SK-N-SH treated with all-trans-retinoic acid at 6 μM for 48 hours (cell line): ENCODE measurements around the gene ALG14.

ENCODE experiments used
- ATAC-seq: fragments of 200-7000 bp; cut with Tn5 transposase; 3 replicates; pipeline ENCODE4 v1.9.1; 2020; ENCODE audit warnings: mild to moderate bottlenecking, moderate library complexity
- ARNTL ChIP-seq: fragments of 450-650 bp; formaldehyde crosslinking; IDR thresholded peaks from 2 replicates; pipeline ENCODE4 v1.5.0; 2020; ENCODE audit warnings: low read depth, mild to moderate bottlenecking, moderate library complexity, borderline replicate concordance
- BACH2 ChIP-seq: fragments of 250-450 bp; sonication (Bioruptor Pico); IDR thresholded peaks from 2 replicates; pipeline ENCODE4 v1.9.0; 2021; ENCODE audit warnings: mild to moderate bottlenecking, borderline replicate concordance
- CREB5 ChIP-seq: fragments of 250-450 bp; sonication (Bioruptor Pico); IDR thresholded peaks from 2 replicates; pipeline ENCODE4 v1.5.1; 2020; ENCODE audit warnings: low read depth, mild to moderate bottlenecking, moderate library complexity
- CSDC2 ChIP-seq: fragments of 250-450 bp; sonication (Bioruptor Pico); IDR thresholded peaks from 2 replicates; pipeline ENCODE4 v1.5.0; 2020; ENCODE audit warnings: mild to moderate bottlenecking, moderate library complexity
- ESRRG ChIP-seq: fragments of 250-450 bp; sonication (Bioruptor Pico); IDR thresholded peaks from 2 replicates; pipeline ENCODE4 v1.6.1; 2021; ENCODE audit warnings: mild to moderate bottlenecking
- ISL1 ChIP-seq: fragments of 250-450 bp; sonication (Bioruptor Pico); IDR thresholded peaks from 2 replicates; pipeline ENCODE4 v2.1.2; 2022; ENCODE audit warnings: mild to moderate bottlenecking, moderate library complexity
- OSR1 ChIP-seq: fragments of 250-450 bp; sonication (Bioruptor Pico); IDR thresholded peaks from 2 replicates; pipeline ENCODE4 v1.8.0; 2022; ENCODE audit warnings: moderate library complexity, mild to moderate bottlenecking, inconsistent platforms
- POU6F1 ChIP-seq: fragments of 250-450 bp; sonication (Bioruptor Pico); IDR thresholded peaks from 2 replicates; pipeline ENCODE4 v1.8.0; 2021; ENCODE audit warnings: low read depth, mild to moderate bottlenecking, moderate library complexity, borderline replicate concordance
- PPARA ChIP-seq: fragments of 250-450 bp; sonication (Bioruptor Pico); IDR thresholded peaks from 2 replicates; pipeline ENCODE4 v1.5.0; 2020; ENCODE audit warnings: mild to moderate bottlenecking, borderline replicate concordance
- RARB ChIP-seq: fragments of 250-450 bp; sonication (Bioruptor Pico); IDR thresholded peaks from 2 replicates; pipeline ENCODE4 v1.8.0; 2021; ENCODE audit warnings: mild to moderate bottlenecking, moderate library complexity
- SNAI2 ChIP-seq: fragments of 250-450 bp; sonication (Bioruptor Pico); IDR thresholded peaks from 2 replicates; pipeline ENCODE4 v1.5.0; 2020; ENCODE audit warnings: mild to moderate bottlenecking, moderate library complexity
- TCF4 ChIP-seq: fragments of 250-450 bp; sonication (Bioruptor Pico); IDR thresholded peaks from 2 replicates; pipeline ENCODE4 v1.8.0; 2021; ENCODE audit warnings: mild to moderate bottlenecking, moderate library complexity, borderline replicate concordance
- TOX ChIP-seq: fragments of 250-450 bp; sonication (Bioruptor Pico); IDR thresholded peaks from 2 replicates; pipeline ENCODE4 v1.8.0; 2021; ENCODE audit warnings: mild to moderate bottlenecking, moderate library complexity, borderline replicate concordance
- TSHZ2 ChIP-seq: fragments of 250-450 bp; sonication (Bioruptor Pico); IDR thresholded peaks from 2 replicates; pipeline ENCODE4 v1.5.0; 2020; ENCODE audit warnings: mild to moderate bottlenecking, moderate library complexity
- ZFP3 ChIP-seq: fragments of 250-450 bp; sonication (Bioruptor Pico); IDR thresholded peaks from 2 replicates; pipeline ENCODE4 v1.5.0; 2020; ENCODE audit warnings: mild to moderate bottlenecking, moderate library complexity
- ZFP30 ChIP-seq: fragments of 450-650 bp; formaldehyde crosslinking; IDR thresholded peaks from 2 replicates; pipeline ENCODE4 v1.5.0; 2022; ENCODE audit warnings: mild to moderate bottlenecking, moderate library complexity
- ZNF565 ChIP-seq: fragments of 450-650 bp; formaldehyde crosslinking; conservative IDR thresholded peaks from 2 replicates; pipeline ENCODE4 v1.5.0; 2020; ENCODE audit warnings: low read depth, mild to moderate bottlenecking, moderate library complexity
- ZNF70 ChIP-seq: fragments of 450-650 bp; formaldehyde crosslinking; IDR thresholded peaks from 2 replicates; pipeline ENCODE4 v1.5.0; 2020; ENCODE audit warnings: mild to moderate bottlenecking, moderate library complexity
- ZNF8 ChIP-seq: fragments of 450-650 bp; formaldehyde crosslinking; IDR thresholded peaks from 2 replicates; pipeline ENCODE4 v1.5.0; 2020; ENCODE audit warnings: mild to moderate bottlenecking, moderate library complexity
- TF ChIP-seq, protein P1 (sequence below): fragments of 250-450 bp; sonication (Bioruptor Pico); IDR thresholded peaks from 2 replicates; pipeline ENCODE4 v1.5.1; 2021; ENCODE audit warnings: mild to moderate bottlenecking, moderate library complexity
- TF ChIP-seq, protein P2 (sequence below): fragments of 250-450 bp; sonication (Bioruptor Pico); IDR thresholded peaks from 2 replicates; pipeline ENCODE4 v1.8.0; 2020; ENCODE audit warnings: mild to moderate bottlenecking, moderate library complexity, borderline replicate concordance

Gene ALG14

GRCh38 chr1:94974824-94975223, 97.9 kb downstream of the ALG14 start:
- TF ChIP-seq ZNF70 (no peak), ARNTL (no peak), SNAI2 (CRISPR knock-in tag) (no peak), TCF4 (CRISPR knock-in tag) (no peak), RARB (CRISPR knock-in tag) (no peak), CSDC2 (CRISPR knock-in tag) (no peak), ISL1 (no peak), TSHZ2 (CRISPR knock-in tag) (no peak), PPARA (CRISPR knock-in tag) (no peak), BACH2 (no peak), CREB5 (no peak), ZNF8 (no peak), OSR1 (CRISPR knock-in tag) (no peak), ESRRG (CRISPR knock-in tag) (no peak), ZFP30 (CRISPR knock-in tag) (no peak), TOX (CRISPR knock-in tag) (no peak), ZFP3 (no peak), POU6F1 (CRISPR knock-in tag) (no peak)
- TF ChIP-seq, protein P1, sequence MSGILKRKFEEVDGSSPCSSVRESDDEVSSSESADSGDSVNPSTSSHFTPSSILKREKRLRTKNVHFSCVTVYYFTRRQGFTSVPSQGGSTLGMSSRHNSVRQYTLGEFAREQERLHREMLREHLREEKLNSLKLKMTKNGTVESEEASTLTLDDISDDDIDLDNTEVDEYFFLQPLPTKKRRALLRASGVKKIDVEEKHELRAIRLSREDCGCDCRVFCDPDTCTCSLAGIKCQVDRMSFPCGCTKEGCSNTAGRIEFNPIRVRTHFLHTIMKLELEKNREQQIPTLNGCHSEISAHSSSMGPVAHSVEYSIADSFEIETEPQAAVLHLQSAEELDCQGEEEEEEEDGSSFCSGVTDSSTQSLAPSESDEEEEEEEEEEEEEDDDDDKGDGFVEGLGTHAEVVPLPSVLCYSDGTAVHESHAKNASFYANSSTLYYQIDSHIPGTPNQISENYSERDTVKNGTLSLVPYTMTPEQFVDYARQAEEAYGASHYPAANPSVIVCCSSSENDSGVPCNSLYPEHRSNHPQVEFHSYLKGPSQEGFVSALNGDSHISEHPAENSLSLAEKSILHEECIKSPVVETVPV (CRISPR knock-in tag) = no peak
- TF ChIP-seq, protein P2, sequence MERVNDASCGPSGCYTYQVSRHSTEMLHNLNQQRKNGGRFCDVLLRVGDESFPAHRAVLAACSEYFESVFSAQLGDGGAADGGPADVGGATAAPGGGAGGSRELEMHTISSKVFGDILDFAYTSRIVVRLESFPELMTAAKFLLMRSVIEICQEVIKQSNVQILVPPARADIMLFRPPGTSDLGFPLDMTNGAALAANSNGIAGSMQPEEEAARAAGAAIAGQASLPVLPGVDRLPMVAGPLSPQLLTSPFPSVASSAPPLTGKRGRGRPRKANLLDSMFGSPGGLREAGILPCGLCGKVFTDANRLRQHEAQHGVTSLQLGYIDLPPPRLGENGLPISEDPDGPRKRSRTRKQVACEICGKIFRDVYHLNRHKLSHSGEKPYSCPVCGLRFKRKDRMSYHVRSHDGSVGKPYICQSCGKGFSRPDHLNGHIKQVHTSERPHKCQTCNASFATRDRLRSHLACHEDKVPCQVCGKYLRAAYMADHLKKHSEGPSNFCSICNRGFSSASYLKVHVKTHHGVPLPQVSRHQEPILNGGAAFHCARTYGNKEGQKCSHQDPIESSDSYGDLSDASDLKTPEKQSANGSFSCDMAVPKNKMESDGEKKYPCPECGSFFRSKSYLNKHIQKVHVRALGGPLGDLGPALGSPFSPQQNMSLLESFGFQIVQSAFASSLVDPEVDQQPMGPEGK (CRISPR knock-in tag) = no peak
- TF ChIP-seq, all 23 proteins: peak for 0
- peak; percentile 47 for ATAC-seq

DNA sequence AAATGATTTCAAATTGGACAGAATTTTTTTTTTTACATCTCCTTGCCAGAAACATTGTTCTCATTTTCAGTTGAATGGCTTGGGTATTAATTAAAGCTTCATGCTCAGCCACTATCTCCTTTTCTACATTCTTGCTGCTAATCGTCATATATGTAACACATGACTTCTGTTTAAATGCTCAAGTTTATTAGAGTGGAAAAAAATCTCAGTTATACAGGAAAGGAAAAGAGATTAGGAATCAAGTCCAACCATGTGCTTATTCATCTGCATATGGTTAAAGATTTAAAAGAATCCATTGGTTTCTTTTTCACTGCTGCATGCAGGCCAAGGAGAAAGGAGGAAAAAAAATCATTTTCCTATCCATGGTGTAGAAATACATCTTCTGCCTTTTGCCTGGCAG, 98.5 kb downstream of the ALG14 start:
- ATAC-seq = no peak; the same call in 1 of the 3 replicates
- no peak for TF ChIP-seq RARB (CRISPR knock-in tag)
- TF ChIP-seq ZFP30 (CRISPR knock-in tag) = no peak
- TF ChIP-seq OSR1 (CRISPR knock-in tag) = no peak
- TF ChIP-seq TSHZ2 (CRISPR knock-in tag) = no peak
- no peak for TF ChIP-seq ZFP3
- no peak for TF ChIP-seq SNAI2 (CRISPR knock-in tag)
- TF ChIP-seq BACH2 = no peak
- TF ChIP-seq, protein P2 (CRISPR knock-in tag) = no peak
- TF ChIP-seq TOX (CRISPR knock-in tag) = no peak
- no peak for TF ChIP-seq TCF4 (CRISPR knock-in tag)
- no peak for TF ChIP-seq ZNF70
- TF ChIP-seq, protein P1 (CRISPR knock-in tag) = no peak
- TF ChIP-seq PPARA (CRISPR knock-in tag) = no peak
- TF ChIP-seq ZNF565 (CRISPR knock-in tag) = no peak
- no peak for TF ChIP-seq ZNF8
- TF ChIP-seq ARNTL = no peak
